ENCODE data around the gene SLC9A9. TPM values are rescaled to one million over a fixed set of nuclear protein-coding genes. Genes with fewer than 3 reads are reported as not detected.

Gene SLC9A9
- polyA plus RNA-seq, 1 of the 3 experiments (the other 2 are of a cell fraction) = 0.05 TPM

DNA sequence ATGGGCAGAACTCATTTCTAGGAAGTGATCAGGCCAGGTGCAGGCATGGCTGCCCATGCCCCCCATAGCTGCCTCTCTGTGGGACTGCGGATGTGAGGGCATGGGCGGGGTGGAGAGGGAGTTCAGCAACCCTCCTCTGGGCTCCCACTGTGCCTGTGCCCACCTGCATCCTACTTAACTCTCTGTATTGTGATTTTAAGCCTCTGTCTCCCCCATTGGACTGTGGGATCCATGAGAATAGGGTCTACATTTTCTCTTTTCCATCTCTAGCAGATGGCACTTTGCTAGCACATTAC is 534.4 kb downstream of the SLC9A9 start:
- peaks cover 0 to 5% of the 10 kb centered on the region in 2 experiments; a peak in 1 of 4 replicates for H3K4me1 ChIP-seq (ENCODE audit: control insufficient read depth in 1 of 2, insufficient read depth in 2 of 2, low read depth in 1 of 2, low read length in 1 of 2)
- H3K27me3 ChIP-seq (ENCODE audit: insufficient read depth) = no peaks in the 10 kb centered on the region; the same call in 1 of the 2 replicates
- no peaks in the 10 kb centered on the region for H3K9me2 ChIP-seq
- H3K4me2 ChIP-seq = no peak overlapping the region
- no peak overlapping the region for H3K9ac ChIP-seq
- no peak overlapping the region for H2AFZ ChIP-seq (ENCODE audit: low read depth)
- POLR2A ChIA-PET = no interaction called here
- no peak overlapping the region for H3K27ac ChIP-seq (ENCODE audit: low read depth in 2 of 2, low read length in 1 of 2)
- H3K36me3 ChIP-seq (replicated peaks in 1 of 2; ENCODE audit: control insufficient read depth in 1 of 2, insufficient read depth in 2 of 2, low read length in 1 of 2) = no peaks in the 10 kb centered on the region
- H3K79me2 ChIP-seq (ENCODE audit: insufficient read depth) = no peaks in the 10 kb centered on the region
- no peak overlapping the region for H3K4me3 ChIP-seq (ENCODE audit: low read depth in 2 of 2, low read length in 1 of 2)
- 63% methylated on average over 2 of the region's 2 CpGs for WGBS (ENCODE audit: low lambda C conversion rate)
- no peak for DNase-seq
- H3F3A ChIP-seq (replicated peaks; ENCODE audit: insufficient read depth) = no peaks in the 10 kb centered on the region
- TF ChIP-seq RFX5 (IDR thresholded peaks at IDR 0.05; ENCODE audit: low read length) = no peak
- no peak for TF ChIP-seq SIN3A (IDR thresholded peaks at IDR 0.05; ENCODE audit: borderline replicate concordance, low read depth, low read length)
- TF ChIP-seq RCOR1 (IDR thresholded peaks at IDR 0.05; ENCODE audit: low read length) = no peak
- no peak for TF ChIP-seq GABPA (IDR thresholded peaks at IDR 0.05; ENCODE audit: low read depth)
- no peak for TF ChIP-seq TAF1 (IDR thresholded peaks at IDR 0.05; ENCODE audit: borderline replicate concordance, low read depth, low read length)
- TF ChIP-seq MEF2A (IDR thresholded peaks at IDR 0.05; ENCODE audit: borderline replicate concordance, low read depth) = no peak
- no peak for TF ChIP-seq FOXJ3 (CRISPR knock-in tag; IDR thresholded peaks at IDR 0.05)
- no peak for TF ChIP-seq RAD21 (IDR thresholded peaks at IDR 0.05; ENCODE audit: low read length)
- TF ChIP-seq SMC3 (IDR thresholded peaks at IDR 0.05; ENCODE audit: low read depth, low read length) = no peak
- TF ChIP-seq, protein P1, sequence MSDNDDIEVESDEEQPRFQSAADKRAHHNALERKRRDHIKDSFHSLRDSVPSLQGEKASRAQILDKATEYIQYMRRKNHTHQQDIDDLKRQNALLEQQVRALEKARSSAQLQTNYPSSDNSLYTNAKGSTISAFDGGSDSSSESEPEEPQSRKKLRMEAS (IDR thresholded peaks at IDR 0.05; ENCODE audit: low read depth) = no peak
- TF ChIP-seq GATA2 (CRISPR knock-in tag; IDR thresholded peaks at IDR 0.05) = no peak
- CTCF ChIA-PET = no interaction called here
- H4K20me1 ChIP-seq (ENCODE audit: insufficient read depth) = no peaks in the 10 kb centered on the region
- no peaks in the 10 kb centered on the region for H3K9me3 ChIP-seq

DNA sequence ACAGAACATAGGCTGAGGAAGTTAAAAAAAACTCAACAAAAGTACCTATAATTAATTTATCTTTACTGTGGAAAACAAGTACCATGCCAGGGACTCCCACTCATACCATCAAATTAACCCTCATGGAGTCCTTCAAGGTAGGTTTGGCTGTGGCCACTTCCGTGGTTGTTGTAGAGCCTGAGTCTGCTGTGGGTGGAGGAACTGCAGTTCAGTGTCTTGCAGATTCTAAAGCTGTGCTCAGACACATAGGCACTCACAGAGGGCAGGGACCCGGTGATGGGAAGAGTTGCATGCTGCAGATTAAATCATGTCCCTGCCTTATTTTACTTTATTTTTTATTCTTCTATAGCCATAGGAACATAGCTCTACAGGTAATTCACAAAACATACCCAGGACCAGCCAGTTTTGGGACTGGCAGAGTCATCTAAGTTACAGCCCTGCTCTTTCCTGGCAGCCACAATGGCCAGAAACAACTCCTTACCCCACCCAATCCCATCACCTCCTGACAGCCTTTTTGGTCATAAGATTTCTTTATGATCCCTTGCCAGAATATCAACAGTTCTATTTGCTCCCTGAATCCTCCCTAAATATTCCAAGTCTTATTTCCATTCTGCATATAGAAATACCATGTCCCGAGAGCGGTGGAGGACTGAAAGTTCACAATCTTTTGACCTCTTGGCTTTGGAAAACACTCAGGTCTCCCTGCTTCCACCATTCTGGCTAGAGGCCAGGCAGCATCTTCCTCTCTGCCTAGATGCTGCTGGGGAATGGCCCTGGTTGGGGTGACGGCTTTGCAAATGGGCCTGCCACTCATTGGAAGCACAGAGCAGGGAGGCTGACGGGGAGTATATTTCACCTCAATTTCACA is 535.0 kb downstream of the SLC9A9 start:
- no peak for DNase-seq
- Histone ChIP-seq H3F3A (replicated peaks; ENCODE audit: insufficient read depth) (no peaks in the 10 kb centered on the region), H3K36me3 (replicated peaks in 1 of 2; ENCODE audit: control insufficient read depth in 1 of 2, insufficient read depth in 2 of 2, low read length in 1 of 2) (no peaks in the 10 kb centered on the region), H2AFZ (ENCODE audit: low read depth) (no peak overlapping the region), H3K9me3 (no peaks in the 10 kb centered on the region), H3K27ac (ENCODE audit: low read depth in 2 of 2, low read length in 1 of 2) (no peak overlapping the region), H3K9ac (no peak overlapping the region), H3K4me3 (ENCODE audit: low read depth in 2 of 2, low read length in 1 of 2) (no peak overlapping the region), H3K27me3 (ENCODE audit: insufficient read depth) (no peaks in the 10 kb centered on the region; the same call in 1 of the 2 replicates), H3K4me2 (no peak overlapping the region), H3K9me2 (no peaks in the 10 kb centered on the region), H4K20me1 (ENCODE audit: insufficient read depth) (no peaks in the 10 kb centered on the region), H3K79me2 (ENCODE audit: insufficient read depth) (no peaks in the 10 kb centered on the region), H3K4me1 (ENCODE audit: control insufficient read depth in 1 of 2, insufficient read depth in 2 of 2, low read depth in 1 of 2, low read length in 1 of 2) (peaks cover 0 to 5% of the 10 kb centered on the region in 2 experiments; a peak in 1 of 4 replicates)
- WGBS (ENCODE audit: low lambda C conversion rate) = 57% methylated on average over 5 of the region's 6 CpGs
- CTCF ChIA-PET = no interaction called here
- TF ChIP-seq SMC3 (IDR thresholded peaks at IDR 0.05; ENCODE audit: low read depth, low read length) = no peak
- no peak for TF ChIP-seq CTCF (IDR thresholded peaks at IDR 0.05)
- POLR2A ChIA-PET = no interaction called here

Data from SK-N-SH (cell line).